ENCODE data around the gene KCNJ9.

GRCh38 chr1:160052936-160053335, 28.4 kb upstream of the KCNJ9 start:
- no peak for TF ChIP-seq POLR2AphosphoS5 (IDR thresholded peaks at IDR 0.05; ENCODE audit: low read depth, low read length)
- TF ChIP-seq POLR2A (IDR thresholded peaks at IDR 0.05; ENCODE audit: low read depth, low read length) = no peak
- no peak for TF ChIP-seq TAF1 (IDR thresholded peaks at IDR 0.05; ENCODE audit: borderline replicate concordance, low read depth, low read length)
